Epidermal melanocyte (primary cell): ENCODE data around the gene LAP3.
A peak's percentile ranks its signal among the peaks of the same experiment; 100 is the strongest.
"Not testable (repeated sequence)": the region's sequence is repeated elsewhere in the genome, so short reads cannot be mapped to it uniquely, and the experiment has no call there.

Experiments
- DNase-seq: peaks from one replicate; pipeline ENCODE4 v3.0.0; 2011; ENCODE audit warnings: low spot score; ENCODE audit not compliant: insufficient read length

Gene LAP3

DNA sequence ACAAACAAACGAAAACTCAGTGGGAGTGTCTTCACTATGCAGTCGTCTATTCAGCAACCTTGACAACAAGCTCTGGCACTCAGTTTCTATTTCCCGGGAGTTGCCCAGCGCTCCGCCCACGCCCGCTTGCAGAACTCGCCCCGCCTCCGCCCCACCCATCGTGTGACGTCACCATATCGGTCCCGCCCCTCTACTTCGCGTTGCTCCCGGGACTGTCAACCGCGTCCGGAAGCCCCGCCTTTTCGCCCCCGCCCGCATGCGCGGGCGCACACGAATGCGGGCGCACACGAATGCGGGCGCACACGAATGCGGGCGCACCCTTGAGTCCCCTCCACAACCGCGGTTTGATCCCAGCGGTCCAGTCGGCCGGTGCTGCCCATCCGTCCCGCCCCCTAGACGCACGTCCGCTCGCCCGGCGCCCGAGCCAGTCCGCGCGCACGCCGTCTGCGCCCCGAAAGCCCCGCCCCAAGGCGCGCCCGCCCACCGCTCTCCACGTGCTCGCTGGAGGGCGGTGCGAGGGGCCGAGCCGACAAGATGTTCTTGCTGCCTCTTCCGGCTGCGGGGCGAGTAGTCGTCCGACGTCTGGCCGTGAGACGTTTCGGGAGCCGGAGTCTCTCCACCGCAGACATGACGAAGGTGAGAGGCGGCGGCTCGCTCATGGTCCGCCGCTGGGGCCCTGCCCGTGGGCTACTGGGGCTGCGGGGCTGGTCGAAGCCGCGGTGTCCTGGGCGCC, at the start of gene LAP3:
LAP3 (plus strand) TSS at position 267 of the 733 bp plus-strand sequence; CDS start at position 535, 268 bp downstream.
- DNase-seq: peak; percentile 92

DNA sequence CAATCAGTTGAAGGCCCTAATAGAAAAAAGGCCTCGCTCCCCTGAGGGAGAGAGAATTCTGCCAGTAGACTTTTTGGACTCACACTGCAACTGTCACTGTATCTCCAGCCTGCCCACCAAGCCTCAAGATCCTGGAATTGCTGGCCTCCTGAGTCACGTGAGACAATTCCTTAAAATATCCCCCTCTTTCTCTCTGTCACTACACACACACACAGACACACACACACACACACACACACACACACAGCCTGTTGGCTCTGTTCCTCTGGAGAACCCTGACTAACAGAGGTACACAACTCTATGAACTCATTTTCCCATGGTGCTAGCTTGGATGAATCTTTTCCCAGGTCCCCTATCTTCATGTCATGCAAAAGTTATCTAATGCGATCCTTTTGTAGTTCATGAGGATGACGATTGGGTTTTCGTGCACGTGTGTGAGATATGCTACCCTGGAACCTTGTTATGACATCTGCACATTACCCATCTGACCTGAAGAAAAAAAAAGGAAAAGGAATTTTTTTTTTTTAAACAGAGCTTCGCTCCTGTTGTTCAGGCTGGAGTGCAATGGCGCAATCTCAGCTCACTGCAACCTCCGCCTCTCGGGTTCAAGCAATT, 48.3 kb upstream of the LAP3 start:
- DNase-seq: no peak

DNA sequence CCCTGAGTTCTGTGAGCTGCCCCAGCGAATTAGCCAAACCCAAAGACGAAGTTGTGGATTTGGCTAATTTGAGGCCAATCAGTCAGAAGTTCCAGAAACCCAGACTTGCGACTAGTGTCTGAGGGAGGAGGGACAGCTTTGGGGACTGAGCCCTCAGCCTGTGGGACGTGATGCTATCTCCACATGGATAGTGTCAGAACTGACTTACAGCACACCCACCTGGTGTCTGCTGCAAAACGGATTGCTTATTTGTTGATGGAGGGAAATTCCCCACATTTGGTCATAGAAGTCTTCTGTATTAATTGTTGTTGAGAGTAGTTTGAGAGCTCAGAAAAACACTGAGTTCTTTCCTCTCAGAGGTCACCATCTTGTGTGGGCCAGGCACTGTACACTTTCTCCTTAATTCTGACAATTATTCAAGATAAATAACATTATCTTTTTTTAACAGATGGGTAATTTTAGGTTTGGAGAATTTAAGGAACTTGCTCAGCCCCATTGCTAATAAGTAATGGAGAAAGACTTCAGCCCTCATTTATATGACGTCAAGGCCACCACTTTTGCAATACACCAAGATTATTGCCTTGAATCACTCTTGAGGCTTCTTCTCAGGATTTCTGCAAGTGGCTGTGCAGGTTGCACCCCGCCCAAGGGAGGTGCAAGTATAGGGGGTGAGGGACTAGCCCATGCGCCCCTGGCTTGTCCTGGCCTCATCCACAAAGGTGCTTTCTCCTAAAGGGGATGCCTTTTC, 45.3 kb upstream of the LAP3 start:
- no peak for DNase-seq

DNA sequence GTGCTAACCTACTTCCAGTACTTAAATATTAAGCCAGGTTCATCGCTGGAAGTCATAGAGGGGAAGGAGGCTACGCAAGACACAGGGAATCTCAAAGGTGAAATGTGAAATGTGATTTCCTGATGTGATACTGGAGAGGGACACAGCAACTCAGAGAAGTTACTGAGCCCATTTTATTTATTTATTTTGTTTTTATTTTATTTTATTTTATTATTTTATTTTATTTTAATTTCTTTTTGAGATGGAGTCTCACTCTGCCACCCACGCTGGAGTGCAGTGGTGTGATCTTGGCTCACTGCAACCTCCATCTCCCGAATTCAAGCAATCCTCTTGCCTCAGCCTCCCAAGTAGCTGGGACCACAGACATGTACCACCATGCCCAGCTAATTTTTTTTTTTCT, 42.3 kb upstream of the LAP3 start:
- no peak for DNase-seq

DNA sequence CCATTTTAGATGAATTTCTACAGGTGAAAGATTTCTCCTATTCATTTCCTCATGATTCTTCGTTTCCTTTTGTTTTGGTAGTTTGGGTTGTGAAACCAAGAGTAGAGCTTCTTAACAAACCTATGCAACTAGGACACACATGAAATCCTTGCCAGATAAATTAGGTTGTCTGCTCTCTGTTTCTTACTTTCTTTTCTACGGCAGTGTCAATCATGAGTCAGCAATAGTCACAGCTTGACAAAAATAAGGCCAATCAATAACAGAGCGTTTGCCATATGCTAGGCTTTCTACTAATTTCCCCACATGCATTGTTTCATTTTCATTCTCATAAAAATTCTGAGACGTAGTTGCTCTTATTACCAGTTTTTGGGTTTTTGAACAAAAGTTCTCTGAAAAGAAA, 41.8 kb upstream of the LAP3 start:
- no peak for DNase-seq

DNA sequence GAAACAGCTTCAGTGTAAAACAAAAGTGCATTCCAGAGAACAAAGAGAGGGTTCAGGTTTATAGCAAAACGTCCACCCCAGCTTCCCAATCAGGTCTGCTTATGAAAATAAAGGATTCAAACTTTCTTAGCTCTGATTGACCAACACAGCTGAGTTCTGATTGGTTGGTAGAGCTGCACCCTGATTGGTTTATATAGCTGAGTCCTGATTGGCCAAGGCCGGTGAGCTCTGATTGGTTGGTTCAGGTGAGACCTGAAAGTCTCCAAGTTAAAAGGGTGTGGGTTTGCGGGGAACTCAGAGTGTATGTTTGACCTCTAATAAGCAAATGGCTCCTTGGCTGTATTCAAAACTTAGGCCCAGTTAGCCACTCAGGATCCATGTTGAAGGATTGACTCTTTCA, 41.1 kb upstream of the LAP3 start:
- no peak for DNase-seq

DNA sequence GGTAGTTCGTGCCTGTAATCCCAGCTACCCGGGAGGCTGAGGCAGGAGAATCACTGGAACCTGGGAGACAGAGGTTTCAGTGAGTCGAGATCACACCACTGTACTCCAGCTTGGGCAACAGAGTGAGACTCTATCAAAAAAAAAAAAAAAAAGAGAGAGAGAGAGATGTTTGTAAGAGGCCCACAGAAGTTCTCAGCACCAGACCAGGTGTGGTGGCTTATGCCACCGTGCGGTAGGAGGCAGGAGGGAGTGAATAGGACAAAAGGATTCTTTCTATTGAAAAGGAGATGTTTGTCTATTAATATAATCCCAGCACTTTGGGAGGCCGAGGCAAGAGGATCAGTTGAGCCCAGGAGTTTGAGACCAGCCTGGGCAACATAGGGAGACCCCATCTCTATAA, 39.9 kb upstream of the LAP3 start:
- DNase-seq: not testable (repeated sequence)

DNA sequence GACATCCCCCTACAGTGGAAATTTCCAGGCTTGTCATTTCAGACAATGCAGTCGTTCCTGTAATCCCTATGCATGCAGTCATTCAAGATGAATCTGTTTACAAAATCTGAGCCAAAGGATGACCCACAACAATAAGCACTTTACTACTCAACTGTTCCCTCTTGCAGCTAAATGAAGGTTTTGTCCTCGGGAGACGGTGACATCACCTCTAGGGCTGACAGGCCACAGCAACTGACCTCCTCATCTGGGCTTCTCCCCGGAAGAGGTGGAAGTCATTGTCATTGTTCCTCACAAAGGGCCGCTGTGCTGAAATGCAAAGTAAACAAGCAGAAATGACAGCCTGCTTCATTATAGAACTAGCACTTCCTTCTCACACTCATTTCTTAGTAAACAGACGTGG, 32.8 kb upstream of the LAP3 start:
- DNase-seq: no peak

DNA sequence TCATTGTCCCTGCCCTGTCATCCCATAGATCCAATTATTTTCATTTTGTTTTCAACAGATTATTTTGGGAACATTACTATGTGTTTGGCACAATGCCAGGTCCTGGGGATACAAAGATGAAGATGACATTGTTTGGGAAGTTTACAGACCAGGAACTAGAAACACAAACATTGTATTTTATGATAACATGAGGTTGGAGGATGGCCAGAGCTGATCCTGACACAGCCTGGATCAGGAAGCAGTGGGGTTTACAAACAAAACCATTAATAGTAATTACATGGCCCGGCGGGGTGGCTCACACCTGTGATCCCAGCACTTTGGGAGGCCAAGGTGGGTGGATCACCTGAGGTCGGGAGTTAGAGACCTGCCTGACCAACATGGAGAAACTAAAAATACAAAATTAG, 32.2 kb upstream of the LAP3 start:
- DNase-seq: no peak

DNA sequence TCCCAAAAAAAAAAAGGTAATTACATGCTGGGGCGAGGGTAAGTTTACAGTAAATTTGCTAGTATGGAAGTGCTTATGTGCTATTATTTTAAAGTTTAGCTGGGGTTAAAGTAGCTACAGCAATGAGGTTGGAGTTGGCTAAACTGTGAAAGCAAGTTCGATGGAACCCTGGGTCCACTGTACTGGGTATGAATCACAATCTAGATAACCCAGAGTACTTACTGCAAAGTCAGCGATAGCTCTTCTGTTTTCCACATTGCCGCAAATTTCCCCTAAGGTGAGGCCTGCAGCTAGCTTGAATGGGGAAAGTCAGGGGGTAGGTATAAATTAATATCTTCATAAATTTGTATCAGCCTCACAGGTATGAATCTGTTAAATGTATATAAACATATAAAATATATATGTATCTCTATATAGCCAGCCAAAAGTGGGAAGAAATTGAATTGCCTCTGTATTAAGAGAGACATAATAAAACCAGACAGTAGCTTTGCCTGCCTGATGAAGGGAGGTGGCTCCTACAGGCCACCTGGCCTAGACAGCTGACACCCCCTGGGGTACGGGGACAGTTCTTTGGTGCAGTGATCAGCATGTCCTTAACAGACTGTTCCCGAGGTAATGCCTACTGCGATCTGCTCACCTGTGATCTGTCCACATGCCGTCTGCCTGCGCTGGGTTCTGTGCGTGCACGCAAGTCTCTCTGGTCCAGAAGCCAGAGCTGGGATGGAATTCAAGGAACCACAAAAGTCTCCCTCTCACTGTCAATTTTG, 31.4 kb upstream of the LAP3 start:
- DNase-seq: no peak

DNA sequence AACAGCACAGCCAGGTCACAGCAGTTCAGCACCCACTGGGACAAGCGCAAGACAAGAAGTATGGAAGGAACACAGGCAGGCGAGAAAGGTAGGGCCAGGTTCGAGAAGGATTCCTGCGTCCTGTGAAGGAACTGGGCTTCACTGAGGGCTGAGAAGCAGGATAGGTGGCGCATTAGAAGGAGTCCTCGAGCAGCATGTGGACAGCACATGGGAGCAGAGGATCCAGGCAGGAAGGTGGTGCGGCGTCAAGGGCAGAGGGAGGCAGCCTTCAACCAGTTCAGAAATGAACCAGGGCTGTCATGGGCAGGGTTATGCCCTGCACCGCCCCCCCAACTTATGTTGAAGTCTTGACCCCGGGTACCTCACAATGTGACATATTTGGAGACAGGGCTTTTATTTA, 30.8 kb upstream of the LAP3 start:
- DNase-seq: no peak

DNA sequence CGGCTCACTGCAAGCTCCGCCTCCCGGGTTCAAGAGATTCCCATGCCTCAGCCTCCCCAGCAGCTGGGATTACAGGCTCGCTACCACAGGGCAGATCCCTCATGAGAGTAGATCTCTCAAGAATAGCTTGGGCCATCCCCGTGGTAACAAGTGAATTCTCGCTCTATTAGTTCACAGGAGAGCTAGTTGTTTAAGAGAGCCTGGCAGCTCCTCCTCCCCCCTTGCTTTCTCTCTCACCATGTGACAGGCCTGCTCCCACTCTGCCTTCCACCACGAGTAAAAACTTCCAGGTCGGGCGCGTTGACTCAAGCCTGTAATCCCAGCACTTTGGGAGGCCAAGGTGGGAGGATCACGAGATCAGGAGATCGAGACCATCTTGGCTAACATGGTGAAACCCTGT, 30.3 kb upstream of the LAP3 start:
- DNase-seq: no peak

DNA sequence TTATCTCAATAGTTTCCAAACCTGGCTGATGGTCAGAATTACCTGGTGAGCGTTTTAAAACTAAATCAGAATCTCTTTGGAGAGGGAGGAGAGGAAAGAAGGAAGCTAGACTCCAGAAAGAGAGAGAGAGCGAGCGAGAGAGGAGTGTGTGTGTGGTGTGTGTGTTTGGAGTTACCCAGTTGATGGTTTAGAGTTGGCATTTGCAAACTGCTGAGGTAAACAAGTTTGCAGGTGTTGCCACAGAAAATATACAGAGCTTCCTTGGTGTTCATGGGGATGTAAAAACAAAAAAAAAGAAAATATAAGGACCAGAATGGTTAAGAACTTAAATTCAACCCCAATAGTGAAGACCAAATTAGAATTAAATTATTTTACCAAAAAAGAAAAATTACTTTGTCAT, 26.4 kb upstream of the LAP3 start:
- DNase-seq: no peak

DNA sequence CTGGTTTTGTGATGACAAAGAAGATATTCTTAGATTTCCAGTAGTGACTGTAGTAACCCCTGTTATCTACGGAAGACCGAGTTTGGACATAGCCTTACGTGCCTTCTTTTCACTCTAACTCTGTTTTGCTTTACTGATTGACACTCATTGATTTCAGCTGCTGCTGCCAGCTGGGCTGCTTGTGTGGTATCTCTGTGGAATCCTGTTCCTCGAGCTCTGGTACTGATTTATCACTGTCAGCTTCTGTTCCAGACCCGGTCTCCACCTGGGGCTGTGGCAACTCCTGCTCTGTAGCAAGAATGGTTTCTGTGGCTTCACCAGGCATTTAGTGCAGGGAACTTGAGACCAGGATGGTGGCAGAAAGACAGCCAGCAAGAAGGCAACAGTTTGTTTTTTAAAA, 24.6 kb upstream of the LAP3 start:
- DNase-seq: no peak

DNA sequence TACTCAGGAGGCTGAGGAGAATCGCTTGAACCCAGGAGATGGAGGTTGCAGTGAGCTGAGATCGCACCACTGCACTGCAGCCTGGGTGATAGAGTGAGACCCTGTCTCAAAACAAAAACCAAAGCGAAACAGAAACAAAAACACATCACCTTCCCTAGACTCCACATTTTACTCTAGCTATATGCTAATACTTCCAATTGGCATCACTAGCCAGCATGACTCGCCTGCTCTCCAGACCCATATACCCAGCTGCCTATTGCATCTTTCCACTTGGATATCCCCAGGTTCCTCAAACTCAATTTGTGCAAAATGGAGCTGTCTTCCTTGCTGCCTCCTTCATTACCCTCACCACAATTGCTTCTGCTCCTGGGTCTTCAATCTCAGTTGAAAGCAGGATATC, 22.4 kb upstream of the LAP3 start:
- DNase-seq: no peak

DNA sequence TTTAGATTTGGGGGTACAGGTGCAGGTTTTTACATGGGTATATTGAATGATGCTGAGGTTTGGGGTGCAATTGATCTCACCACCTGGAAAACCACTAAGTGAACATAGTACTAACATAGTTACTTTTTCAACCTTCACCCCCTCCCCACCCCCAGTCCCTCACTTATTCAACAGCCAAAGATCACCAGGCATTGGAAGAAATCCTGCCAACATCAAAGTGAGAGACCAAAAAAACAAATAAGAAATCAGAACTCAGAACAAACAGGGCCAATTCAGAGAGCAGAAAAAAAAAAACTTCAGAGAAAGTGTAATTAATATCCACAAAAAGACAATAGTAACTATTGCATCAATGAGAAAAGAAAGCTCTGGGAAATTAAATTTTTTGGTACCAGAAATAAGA, 20.5 kb upstream of the LAP3 start:
- DNase-seq: no peak

DNA sequence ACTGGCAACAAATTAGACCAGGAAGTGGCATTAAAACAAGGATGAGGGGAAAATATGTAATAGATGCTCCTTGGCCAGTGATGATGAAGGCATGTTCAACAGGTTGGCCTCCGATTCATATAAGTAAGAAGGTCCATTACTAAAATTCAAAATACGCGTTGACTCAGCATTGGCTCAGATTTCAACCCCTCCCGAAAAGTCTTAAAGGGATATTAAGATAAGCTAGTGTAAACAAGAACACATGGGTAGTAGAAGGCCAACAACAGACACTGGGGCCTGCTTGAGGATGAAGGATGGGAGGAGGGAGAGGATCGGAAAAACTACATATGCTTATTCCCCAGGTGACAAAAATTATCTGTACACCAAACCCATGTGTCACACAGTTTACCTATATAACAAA, 19.1 kb upstream of the LAP3 start:
- no peak for DNase-seq

DNA sequence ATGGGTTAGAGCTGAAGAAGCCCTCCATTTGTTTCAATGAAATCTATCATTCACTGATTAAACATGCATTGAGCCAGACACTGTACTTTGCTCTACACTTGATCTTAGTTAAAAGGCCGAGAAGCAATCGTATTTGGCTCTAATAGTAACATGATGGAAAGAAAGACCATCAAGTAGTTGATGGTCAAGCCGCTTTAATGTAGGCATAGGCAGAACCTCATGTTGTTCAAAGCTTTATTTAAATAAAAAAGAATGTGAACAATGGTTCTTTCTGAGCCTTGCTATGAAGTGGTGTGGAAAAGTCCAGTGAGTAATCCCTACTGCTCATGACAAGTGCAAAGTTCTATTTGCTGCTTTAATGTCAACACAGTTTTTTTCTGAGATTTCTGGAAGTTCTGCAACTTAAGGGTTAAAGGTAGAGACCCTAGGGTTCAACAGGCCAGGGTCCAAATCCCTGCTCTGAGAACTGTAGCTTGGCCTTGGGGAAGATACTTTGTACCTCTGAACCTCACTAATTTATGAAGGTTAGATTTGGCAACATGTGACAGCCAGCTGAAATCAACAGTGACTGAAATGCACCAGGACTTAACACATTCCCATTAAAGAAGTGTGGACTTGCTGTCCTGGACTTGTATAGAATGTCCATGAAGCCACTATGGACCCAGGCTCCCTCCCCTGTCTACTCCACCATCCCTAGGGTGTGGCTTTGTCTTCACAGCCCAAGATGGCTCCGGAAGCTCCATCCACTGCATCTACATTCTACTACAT, 17.9 kb upstream of the LAP3 start:
- no peak for DNase-seq

DNA sequence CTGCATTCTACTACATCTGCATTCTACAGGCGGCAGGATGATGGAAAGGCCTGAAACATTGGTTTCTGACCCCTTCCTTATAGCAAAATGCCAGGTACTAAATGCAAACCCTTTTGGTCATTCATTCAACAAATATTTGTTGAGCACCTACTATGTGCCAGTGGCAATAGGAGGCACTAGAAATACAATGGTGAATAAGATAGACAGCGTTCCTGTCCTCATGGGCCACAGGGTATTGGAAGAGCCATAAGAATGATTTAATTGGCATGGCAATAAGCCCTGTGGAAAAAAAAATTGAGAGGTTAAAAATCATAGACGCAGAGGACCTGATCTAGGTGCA, 17.3 kb upstream of the LAP3 start:
- no peak for DNase-seq

DNA sequence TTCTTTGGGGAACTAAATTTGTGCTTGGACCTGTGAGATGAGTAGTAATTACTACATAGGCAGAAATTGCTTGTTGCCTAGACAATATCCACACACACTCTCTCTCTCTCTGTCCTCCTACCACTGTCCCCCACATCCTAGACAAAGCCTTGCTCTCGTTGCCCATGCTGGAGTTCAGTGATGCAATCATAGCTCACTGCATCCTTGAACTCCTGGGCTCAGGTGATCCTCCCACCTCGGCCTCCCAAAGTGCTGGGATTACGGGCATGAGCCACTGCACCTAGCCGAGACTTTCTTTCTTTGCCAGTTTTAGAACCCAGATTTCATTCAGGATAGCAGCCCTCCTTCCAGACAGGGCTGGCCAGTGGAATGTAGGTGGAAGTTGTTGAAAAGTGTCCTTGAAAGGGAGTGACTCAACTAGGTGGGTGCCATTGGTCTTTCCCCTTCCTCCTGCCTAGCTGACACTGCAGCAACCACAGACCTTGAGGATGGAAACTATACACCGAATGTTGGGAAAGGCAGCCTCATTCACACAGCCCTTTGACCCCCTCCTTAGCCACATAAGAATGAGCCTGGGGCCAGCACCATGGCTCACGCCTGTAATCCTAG, 16.8 kb upstream of the LAP3 start:
- no peak for DNase-seq
